ENCODE data around the gene AAMDC.

DNA sequence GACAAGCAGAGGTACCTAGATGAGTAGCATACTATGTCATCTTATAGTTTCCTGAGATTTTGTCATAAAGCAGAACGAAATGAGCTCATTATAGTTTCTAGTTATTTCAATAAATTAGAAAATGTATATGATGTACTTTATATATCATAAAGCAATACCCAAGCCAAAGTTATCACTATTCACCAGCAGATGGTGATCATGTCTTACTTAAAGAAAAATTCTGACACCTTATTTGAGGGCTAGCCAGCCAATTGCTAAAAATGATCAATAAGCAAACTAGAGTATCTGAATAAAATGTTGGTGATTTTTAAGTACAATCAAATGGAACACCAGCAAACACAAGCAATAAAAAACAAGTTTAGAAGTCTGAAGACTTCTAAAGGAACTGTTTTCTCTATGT, 44.5 kb upstream of the AAMDC start:
- TF ChIP-seq, protein P1, sequence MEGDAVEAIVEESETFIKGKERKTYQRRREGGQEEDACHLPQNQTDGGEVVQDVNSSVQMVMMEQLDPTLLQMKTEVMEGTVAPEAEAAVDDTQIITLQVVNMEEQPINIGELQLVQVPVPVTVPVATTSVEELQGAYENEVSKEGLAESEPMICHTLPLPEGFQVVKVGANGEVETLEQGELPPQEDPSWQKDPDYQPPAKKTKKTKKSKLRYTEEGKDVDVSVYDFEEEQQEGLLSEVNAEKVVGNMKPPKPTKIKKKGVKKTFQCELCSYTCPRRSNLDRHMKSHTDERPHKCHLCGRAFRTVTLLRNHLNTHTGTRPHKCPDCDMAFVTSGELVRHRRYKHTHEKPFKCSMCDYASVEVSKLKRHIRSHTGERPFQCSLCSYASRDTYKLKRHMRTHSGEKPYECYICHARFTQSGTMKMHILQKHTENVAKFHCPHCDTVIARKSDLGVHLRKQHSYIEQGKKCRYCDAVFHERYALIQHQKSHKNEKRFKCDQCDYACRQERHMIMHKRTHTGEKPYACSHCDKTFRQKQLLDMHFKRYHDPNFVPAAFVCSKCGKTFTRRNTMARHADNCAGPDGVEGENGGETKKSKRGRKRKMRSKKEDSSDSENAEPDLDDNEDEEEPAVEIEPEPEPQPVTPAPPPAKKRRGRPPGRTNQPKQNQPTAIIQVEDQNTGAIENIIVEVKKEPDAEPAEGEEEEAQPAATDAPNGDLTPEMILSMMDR (IDR thresholded peaks at IDR 0.05), result peak; percentile 68
- TF ChIP-seq EZH2 (IDR thresholded peaks at IDR 0.05; ENCODE audit: borderline replicate concordance, insufficient read depth, low read depth, low read length, poor library complexity, severe bottlenecking), result no peak
